Erythroblast (primary cell): ENCODE measurements around the gene RIMBP2.
A peak's percentile ranks its signal among the peaks of the same experiment; 100 is the strongest.

Source experiments
- DNase-seq, 2 experiments: peaks; one replicate each; lab custom pipeline; 2025; lab: John Stamatoyannopoulos, UW
- GATA1 ChIP-seq: IDR thresholded peaks from 2 replicates; pipeline ENCODE4 v1.6.1; 2011; ENCODE audit warnings: low read depth, mild to moderate bottlenecking, control low read depth, low read length, moderate library complexity
- POLR2A ChIP-seq: IDR thresholded peaks from 2 replicates; pipeline ENCODE4 v1.6.1; 2011; ENCODE audit warnings: mild to moderate bottlenecking, low read length

The RIMBP2 gene

GRCh38 chr12:130672089-130672820 lies 43.8 kb downstream of the RIMBP2 start:
- TF ChIP-seq GATA1, result no peak
- TF ChIP-seq POLR2A, result no peak
- no peak for DNase-seq

- TF ChIP-seq GATA1 (no peak), POLR2A (no peak)
- no peak for DNase-seq
Measured at GRCh38 chr12:130671556-130671955, 44.5 kb downstream of the RIMBP2 start.

GRCh38 chr12:130669797-130670196 lies 46.3 kb downstream of the RIMBP2 start:
- no peak for TF ChIP-seq GATA1
- TF ChIP-seq POLR2A, result no peak
- no peak for DNase-seq

GRCh38 chr12:130669205-130669557 lies 46.9 kb downstream of the RIMBP2 start:
- DNase-seq, result no peak
- TF ChIP-seq POLR2A, result no peak
- no peak for TF ChIP-seq GATA1

- DNase-seq, result no peak
- TF ChIP-seq POLR2A (no peak), GATA1 (no peak)
Measured at GRCh38 chr12:130668286-130669204, 47.6 kb downstream of the RIMBP2 start.

- TF ChIP-seq POLR2A (no peak), GATA1 (no peak)
- DNase-seq, result no peak
Measured at GRCh38 chr12:130667421-130667960, 48.6 kb downstream of the RIMBP2 start.

GRCh38 chr12:130666645-130667044 lies 49.5 kb downstream of the RIMBP2 start:
- DNase-seq, result no peak
- no peak for TF ChIP-seq GATA1
- TF ChIP-seq POLR2A, result no peak

GRCh38 chr12:130665753-130666152 lies 50.3 kb downstream of the RIMBP2 start:
- TF ChIP-seq POLR2A (no peak), GATA1 (no peak)
- no peak for DNase-seq

GRCh38 chr12:130664772-130665171 lies 51.3 kb downstream of the RIMBP2 start:
- no peak for DNase-seq
- TF ChIP-seq GATA1 (no peak), POLR2A (no peak)

GRCh38 chr12:130664252-130664651 lies 51.8 kb downstream of the RIMBP2 start:
- TF ChIP-seq GATA1, result no peak
- TF ChIP-seq POLR2A, result no peak
- no peak for DNase-seq

- no peak for TF ChIP-seq GATA1
- TF ChIP-seq POLR2A, result no peak
Measured at GRCh38 chr12:130663514-130663913, 52.6 kb downstream of the RIMBP2 start.

GRCh38 chr12:130661486-130662255 lies 54.4 kb downstream of the RIMBP2 start:
- peak in 1 of 2 experiments; percentile 25 for DNase-seq
- TF ChIP-seq POLR2A (no peak), GATA1 (no peak)

More at GRCh38 chr12:130663514-130663913, 52.6 kb downstream of the RIMBP2 start:
- no peak for DNase-seq

- no peak for DNase-seq
- TF ChIP-seq POLR2A (no peak), GATA1 (no peak)
Measured at GRCh38 chr12:130661059-130661458, 55.0 kb downstream of the RIMBP2 start.
